ENCODE measurements around the gene COX4I2. TPM values are rescaled to one million over a fixed set of nuclear protein-coding genes. Genes with fewer than 3 reads are reported as not detected.
A peak's percentile ranks its signal among the peaks of the same experiment; 100 is the strongest.

Gene COX4I2
- total RNA-seq, 2 donors from 2014 or later, result 6.8 to 9.0 TPM

GRCh38 chr20:31689141-31689540 lies 51.4 kb downstream of the COX4I2 start:
- no peak for TF ChIP-seq CTCF (IDR thresholded peaks at IDR 0.05)
- Histone ChIP-seq H3K27me3 (no peaks in the 10 kb centered on the region), H3K27ac (no peak overlapping the region), H3K4me3 (no peak overlapping the region), H3K36me3 (peaks cover 12% of the 10 kb centered on the region), H3K4me1 (peaks cover 0 to 54% of the 10 kb centered on the region in 2 donors), H3K9me3 (no peaks in the 10 kb centered on the region)
- no peak for DNase-seq (ENCODE audit: low spot score)

GRCh38 chr20:31690124-31690666 lies 52.5 kb downstream of the COX4I2 start:
- TF ChIP-seq CTCF (IDR thresholded peaks at IDR 0.05), result no peak
- no peak overlapping the region for H3K4me3 ChIP-seq
- no peak overlapping the region for H3K27ac ChIP-seq
- no peaks in the 10 kb centered on the region for H3K27me3 ChIP-seq
- peaks cover 0 to 54% of the 10 kb centered on the region in 2 donors for H3K4me1 ChIP-seq
- H3K36me3 ChIP-seq, result peaks cover 11% of the 10 kb centered on the region
- no peak for DNase-seq (ENCODE audit: low spot score)
- no peaks in the 10 kb centered on the region for H3K9me3 ChIP-seq

GRCh38 chr20:31691646-31692275 lies 54.0 kb downstream of the COX4I2 start:
- no peak for DNase-seq (ENCODE audit: low spot score)
- no peaks in the 10 kb centered on the region for H3K27me3 ChIP-seq
- H3K4me3 ChIP-seq, result no peak overlapping the region
- no peak overlapping the region for H3K27ac ChIP-seq
- H3K9me3 ChIP-seq, result no peaks in the 10 kb centered on the region
- TF ChIP-seq CTCF (IDR thresholded peaks at IDR 0.05), result no peak
- H3K36me3 ChIP-seq, result peaks cover 11% of the 10 kb centered on the region
- H3K4me1 ChIP-seq, result peaks cover 0 to 55% of the 10 kb centered on the region in 2 donors

GRCh38 chr20:31693402-31693801 lies 55.7 kb downstream of the COX4I2 start:
- H3K27ac ChIP-seq, result peak overlapping the region in 1 of 2 donors; percentile 51
- H3K4me3 ChIP-seq, result no peak overlapping the region
- H3K9me3 ChIP-seq, result no peaks in the 10 kb centered on the region
- DNase-seq (ENCODE audit: low spot score), result no peak
- no peaks in the 10 kb centered on the region for H3K27me3 ChIP-seq
- no peak for TF ChIP-seq CTCF (IDR thresholded peaks at IDR 0.05)
- H3K4me1 ChIP-seq, result peaks cover 0 to 67% of the 10 kb centered on the region in 2 donors
- peaks cover 11% of the 10 kb centered on the region for H3K36me3 ChIP-seq

- TF ChIP-seq CTCF (IDR thresholded peaks at IDR 0.05), result no peak
- Histone ChIP-seq H3K36me3 (peaks cover 6% of the 10 kb centered on the region), H3K9me3 (no peaks in the 10 kb centered on the region), H3K4me3 (no peak overlapping the region), H3K27ac (peak overlapping the region; percentile 40 to 51), H3K27me3 (no peaks in the 10 kb centered on the region), H3K4me1 (peaks cover 0 to 74% of the 10 kb centered on the region in 2 donors)
- DNase-seq (ENCODE audit: low spot score), result no peak
Observed at GRCh38 chr20:31693987-31694661, 56.4 kb downstream of the COX4I2 start.

Small RNA genes lying within 50 kb of the gene (microRNA-seq; reads per million reads assigned to microRNA genes)
- gene MIR3193 (ENCODE audit: borderline number of aligned reads in 2 of 2, borderline replicate concordance in 1 of 2), result 0 to 0.71 reads per million in 2 donors

Other genes with a start within 250 kb of the COX4I2 start
- gene DEFB119, start 247.3 kb upstream of the COX4I2 start, total RNA-seq, result not detected
- gene DEFB121, start 231.7 kb upstream of the COX4I2 start, total RNA-seq, result not detected
- not detected for gene DEFB123, start 197.3 kb upstream of the COX4I2 start, total RNA-seq
- gene DEFB124, start 162.8 kb upstream of the COX4I2 start, total RNA-seq, result not detected
- gene REM1, start 162.6 kb upstream of the COX4I2 start, total RNA-seq, result 1 to 10 TPM; 3.0 to 3.1 TPM
- gene HM13, start 123.5 kb upstream of the COX4I2 start, total RNA-seq, result 10 to 100 TPM; 31.7 to 45.7 TPM
- 100 to 1,000 TPM; 450 to 815 TPM for gene ID1, start 32.6 kb upstream of the COX4I2 start, total RNA-seq
- 10 to 100 TPM; 84.2 to 93.5 TPM for gene BCL2L1, start 85.0 kb downstream of the COX4I2 start, total RNA-seq
- gene TPX2, start 101.4 kb downstream of the COX4I2 start, total RNA-seq, result 1 to 10 TPM in 1 of 2 donors, under 1 TPM in 1; 0.20 to 2.9 TPM
- gene MYLK2, start 181.4 kb downstream of the COX4I2 start, total RNA-seq, result under 1 TPM in 1 of 2 donors, not detected in 1; 0.12 TPM
- 1 to 10 TPM; 1.9 to 4.2 TPM for gene FOXS1, start 207.7 kb downstream of the COX4I2 start, total RNA-seq
- gene DUSP15, start 232.6 kb downstream of the COX4I2 start, total RNA-seq, result 10 to 100 TPM in 1 of 2 donors, 1 to 10 TPM in 1; 8.8 to 11.6 TPM
- gene TTLL9, start 232.7 kb downstream of the COX4I2 start, total RNA-seq, result not detected